Transverse colon (tissue), 3 donors: ENCODE data around the gene STEAP1B.
"Not testable (repeated sequence)": the region's sequence is repeated elsewhere in the genome, so short reads cannot be mapped to it uniquely, and the experiment has no call there.

Source experiments
- POLR2A ChIP-seq: fragments of 450-650 bp; IDR thresholded peaks from one replicate; pipeline ENCODE4 v1.6.1; 2016; ENCODE audit warnings: antibody characterized with exemption, mild to moderate bottlenecking, moderate library complexity
- TF ChIP-seq, protein P1 (sequence below), 5 experiments: fragments of 200-600 bp in 3 of 5; fragments of 450-650 bp in 2 of 5; sonication (generic) in 3 of 5; IDR thresholded peaks; 1 replicate in 2 of 5; 2 replicates in 3 of 5; pipeline ENCODE4 v1.5.1; 2016 to 2017; ENCODE audit warnings: antibody characterized with exemption in 5 of 5, inconsistent platforms in 3 of 5, mild to moderate bottlenecking in 2 of 5, moderate library complexity in 1 of 5

DNA sequence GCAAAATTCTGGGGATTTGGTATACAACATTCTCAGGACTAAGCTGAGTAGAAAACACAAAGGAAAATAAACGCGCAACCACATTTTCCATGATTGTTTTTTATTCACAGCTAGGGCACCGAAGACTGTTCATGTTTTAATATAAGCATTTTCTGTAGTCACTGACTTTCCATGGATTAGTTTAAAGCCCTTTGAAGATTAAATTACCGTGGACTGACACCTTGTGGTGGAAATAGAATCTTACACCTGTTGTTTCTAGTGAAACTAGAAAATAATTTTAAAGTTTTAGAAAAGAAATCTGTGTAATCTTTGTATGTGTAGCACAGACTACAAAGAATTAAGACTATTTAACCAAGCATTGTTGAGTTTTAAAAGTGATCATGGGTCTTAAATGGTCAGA lies 1.3 kb upstream of the STEAP1B start:
- TF ChIP-seq, protein P1, sequence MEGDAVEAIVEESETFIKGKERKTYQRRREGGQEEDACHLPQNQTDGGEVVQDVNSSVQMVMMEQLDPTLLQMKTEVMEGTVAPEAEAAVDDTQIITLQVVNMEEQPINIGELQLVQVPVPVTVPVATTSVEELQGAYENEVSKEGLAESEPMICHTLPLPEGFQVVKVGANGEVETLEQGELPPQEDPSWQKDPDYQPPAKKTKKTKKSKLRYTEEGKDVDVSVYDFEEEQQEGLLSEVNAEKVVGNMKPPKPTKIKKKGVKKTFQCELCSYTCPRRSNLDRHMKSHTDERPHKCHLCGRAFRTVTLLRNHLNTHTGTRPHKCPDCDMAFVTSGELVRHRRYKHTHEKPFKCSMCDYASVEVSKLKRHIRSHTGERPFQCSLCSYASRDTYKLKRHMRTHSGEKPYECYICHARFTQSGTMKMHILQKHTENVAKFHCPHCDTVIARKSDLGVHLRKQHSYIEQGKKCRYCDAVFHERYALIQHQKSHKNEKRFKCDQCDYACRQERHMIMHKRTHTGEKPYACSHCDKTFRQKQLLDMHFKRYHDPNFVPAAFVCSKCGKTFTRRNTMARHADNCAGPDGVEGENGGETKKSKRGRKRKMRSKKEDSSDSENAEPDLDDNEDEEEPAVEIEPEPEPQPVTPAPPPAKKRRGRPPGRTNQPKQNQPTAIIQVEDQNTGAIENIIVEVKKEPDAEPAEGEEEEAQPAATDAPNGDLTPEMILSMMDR (IDR thresholded peaks at IDR 0.05) = peak in 4 of 5 experiments; percentile 19 to 37 (median 34)
- TF ChIP-seq POLR2A = not testable (repeated sequence)
